ENCODE data around the gene PCDH12.

The PCDH12 gene

DNA sequence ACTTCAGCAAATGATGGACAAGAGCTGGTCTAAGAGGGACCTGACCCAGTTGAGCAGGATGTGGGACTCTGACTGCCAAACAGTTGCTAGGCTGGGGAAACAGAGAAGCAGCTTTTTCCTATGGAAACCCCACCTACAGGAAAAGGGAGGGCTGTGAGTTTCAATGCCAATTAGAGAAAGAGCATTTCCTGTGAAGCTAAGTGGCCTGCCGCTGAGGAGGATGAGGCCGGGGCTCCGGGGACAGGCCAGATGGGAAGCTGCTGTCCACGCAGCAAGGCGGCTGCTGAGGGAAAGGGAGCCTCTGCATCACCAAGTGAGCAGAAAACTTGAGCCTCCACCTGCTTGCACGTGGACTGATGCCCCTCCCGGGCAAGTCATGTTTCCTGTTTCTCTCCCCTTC lies at the start of gene PCDH12:
Gene PCDH12 (minus strand): TSS at position 90 of the 400 bp plus-strand sequence. CDS start 351 bp downstream, outside the sequence.
- peak; percentile 29 for DNase-seq

DNA sequence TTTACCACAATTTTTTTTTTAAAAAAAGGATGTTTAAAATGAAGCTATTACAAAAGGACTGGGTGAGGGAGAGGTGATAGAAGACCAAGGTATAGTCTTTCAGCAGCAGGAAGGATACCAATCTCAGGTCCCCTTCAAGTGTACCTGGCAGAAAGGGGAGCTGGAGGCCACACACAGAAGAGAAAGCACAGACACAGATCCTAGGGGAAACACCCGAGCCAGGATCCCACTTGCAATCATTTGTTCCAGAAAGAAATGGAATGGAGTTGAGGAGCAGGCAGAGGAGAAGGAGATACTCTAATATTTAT lies 49.2 kb upstream of the PCDH12 start:
- no peak for DNase-seq

DNA sequence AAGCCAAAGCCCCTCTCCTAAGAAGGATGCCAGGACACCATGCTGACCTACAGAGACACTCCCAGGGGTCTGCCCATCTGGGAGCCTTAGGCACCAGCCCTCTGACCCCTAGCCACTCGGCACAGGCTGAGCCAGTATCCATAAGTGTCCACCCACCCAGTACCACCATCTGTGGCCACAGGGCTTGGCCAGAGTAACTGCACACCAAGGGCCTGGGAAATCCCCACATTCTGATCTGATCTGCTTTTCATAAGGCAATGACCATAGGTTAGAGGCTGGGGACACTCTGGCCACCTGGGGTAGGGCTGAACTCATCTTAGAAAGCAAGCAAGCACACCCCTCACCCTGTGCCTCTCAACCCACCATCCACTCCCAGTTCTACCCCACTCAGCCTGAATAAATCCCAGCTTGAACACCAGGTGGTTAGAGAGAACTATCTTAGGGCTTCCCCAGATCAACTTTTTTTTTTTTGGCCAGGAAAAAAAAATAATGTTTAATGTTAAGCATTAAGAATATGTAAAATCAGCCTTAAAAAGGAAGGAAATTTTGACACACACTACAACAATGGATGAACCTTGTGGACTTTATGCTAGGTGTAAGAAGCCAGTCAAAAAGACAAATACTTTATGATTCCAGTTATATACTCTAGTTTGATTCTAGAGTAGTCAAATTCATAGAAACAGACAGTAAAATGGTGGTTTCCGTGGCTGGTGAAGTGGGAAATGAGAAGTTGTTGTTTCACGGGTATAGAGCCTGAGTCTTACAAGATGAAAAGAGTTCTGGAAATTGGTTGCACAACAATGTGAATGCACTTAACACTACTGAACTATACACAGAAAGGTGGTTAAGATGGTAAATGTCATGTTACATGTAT lies 48.6 kb upstream of the PCDH12 start:
- DNase-seq, result peak; percentile 36

DNA sequence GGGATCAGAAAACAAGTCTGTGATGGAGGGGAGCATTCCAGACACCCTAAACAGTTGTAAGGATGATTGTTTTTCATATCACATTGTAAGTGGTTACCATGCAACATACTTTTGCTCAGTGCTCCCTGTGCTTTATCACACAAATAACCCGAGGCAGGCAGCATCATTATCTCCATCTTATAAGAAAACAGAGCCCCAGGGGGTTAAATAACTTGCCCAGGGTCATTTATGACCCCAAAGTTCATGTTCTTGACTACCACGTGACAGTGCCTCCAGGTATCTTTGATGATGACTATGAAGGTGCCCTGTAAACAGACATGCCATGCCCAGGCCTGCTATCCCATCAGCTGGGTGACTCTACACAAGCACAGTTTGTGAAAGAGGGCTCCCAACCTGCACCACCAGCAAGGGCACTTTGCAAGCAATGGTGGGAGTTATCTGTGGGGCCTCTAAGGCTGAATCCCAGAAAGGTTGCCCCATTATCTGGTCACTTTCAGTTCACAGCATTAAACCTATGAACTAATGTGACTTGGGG lies 45.3 kb upstream of the PCDH12 start:
- DNase-seq, result no peak

DNA sequence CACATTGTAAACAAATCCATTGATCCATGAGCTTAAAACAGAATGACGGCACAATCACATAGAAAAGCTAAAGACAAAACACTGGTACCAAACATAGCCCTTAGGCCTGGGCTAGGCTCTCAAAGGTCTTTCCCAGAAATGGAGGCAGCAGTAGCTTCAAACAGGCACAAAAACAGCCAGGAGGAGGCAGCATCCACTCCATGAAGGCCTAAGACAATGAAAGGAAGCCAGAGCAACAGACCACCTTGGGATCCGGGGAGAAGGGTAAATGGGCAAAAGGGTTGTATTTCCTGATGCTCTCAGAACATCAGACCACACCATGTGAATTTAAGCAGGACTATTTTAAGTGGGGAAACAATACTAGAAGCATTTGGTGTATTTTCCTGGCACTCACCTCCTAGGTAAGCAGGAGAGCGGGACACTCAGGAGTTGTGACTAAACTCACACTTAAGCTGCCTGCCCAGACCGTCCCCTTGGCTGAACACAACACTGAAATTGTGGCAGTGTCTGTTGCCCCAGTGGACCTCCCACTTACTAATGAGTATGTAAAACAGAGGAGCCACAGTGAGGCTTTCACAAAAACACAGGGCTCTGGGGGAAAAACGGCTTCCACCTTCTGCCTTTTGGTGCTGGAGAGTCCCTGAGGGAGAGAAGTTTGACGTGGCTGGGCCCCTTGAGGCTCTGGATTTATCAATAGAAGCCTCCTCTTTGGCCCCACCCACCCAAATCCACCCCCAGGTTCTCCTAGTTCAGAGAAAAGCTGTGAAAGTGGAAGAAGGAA lies 42.9 kb upstream of the PCDH12 start:
- peak; percentile 40 for DNase-seq

DNA sequence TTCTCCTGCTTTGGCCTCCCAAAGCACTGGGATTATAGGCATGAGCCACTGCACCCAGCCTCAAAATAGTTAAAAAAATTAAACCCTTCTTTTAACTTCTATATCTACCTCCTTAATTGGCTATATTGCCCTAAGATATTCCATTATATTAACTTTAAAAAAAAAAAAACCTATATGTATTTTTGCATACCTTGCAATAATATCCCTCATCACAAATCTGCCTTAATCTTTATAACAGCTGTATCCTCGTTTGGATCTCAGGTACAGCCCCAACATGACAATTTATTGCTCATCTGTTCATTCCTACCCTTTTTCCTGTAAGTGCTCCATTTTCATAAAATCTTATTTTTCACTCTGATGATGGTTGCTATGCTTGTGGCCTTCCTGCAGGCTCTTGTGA lies 42.2 kb upstream of the PCDH12 start:
- no peak for DNase-seq

DNA sequence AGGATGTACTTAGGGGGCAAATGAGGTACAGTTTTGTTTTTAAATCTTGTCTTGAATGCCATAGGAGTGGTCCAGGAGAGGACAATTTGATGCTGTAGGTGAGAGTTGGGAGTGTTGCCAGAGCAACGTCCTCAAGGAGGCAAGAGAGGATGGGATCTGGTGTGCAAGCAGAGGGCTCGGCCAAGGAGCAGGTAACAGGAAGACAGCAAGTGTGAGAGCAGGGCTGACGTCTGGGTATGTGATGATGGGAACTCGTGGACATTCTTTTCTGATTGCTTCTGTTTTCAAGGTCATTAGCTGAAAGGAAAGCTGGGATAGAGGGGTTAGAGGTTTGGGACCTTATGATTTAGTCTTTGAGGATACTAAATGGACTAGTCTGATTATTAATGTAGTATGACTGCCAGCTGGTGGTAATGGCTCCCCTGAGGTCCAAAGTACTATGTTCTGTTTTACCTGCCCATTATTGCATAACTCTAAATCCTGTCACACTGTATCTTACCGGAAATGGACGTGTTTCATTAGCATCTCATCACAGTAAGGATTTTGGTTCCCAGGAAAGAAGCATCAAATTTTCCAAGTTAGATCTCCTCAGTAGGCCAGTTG lies 39.5 kb upstream of the PCDH12 start:
- no peak for DNase-seq

DNA sequence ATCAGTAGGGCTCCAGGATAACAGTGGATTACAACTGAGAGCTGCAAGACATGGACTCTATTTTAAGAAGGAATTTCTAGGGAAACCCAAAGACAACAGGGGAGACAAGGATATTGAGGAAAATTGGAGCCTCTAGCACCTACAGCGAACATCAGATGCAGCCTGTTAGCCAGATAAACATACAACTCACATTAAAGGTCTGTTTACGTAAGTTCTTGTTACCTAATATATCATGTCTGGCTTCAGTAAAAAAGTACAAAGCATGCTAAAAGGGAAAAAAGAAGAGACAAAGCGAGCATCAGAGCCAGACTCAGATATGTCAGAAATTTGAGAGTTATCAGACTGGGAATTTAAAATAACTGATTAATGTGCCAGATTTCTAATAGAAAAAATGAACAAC lies 37.7 kb upstream of the PCDH12 start:
- no peak for DNase-seq

DNA sequence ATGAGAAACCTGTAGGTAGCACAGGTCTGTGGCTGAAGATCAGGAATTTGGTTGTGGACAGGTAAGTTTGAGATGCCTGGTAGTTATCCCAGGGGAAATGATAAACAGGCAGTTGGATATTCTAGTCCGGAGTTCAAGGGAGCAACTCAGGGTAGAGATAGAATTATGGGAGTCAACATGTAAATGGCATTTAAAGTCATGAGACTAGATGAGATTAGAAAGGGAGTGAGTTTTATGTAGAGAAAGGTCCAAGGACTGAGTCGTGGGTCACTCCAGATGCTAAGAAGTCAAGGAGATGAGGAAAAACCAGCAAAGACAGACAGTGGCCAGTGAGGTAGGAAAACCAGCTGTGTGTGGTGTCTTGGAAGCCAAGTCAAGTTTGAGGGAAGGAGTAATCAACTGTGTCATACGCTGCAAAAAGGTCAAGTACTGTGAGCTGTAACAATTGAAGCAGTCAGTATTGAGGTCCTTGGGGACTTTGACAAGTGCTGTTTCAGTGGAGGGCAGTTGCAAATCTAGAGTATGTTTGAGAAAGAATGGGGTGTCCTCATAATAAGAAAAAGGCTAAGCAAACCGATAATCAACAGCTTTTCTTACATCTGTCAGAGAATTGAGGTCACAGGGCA lies 36.6 kb upstream of the PCDH12 start:
- DNase-seq, result no peak

DNA sequence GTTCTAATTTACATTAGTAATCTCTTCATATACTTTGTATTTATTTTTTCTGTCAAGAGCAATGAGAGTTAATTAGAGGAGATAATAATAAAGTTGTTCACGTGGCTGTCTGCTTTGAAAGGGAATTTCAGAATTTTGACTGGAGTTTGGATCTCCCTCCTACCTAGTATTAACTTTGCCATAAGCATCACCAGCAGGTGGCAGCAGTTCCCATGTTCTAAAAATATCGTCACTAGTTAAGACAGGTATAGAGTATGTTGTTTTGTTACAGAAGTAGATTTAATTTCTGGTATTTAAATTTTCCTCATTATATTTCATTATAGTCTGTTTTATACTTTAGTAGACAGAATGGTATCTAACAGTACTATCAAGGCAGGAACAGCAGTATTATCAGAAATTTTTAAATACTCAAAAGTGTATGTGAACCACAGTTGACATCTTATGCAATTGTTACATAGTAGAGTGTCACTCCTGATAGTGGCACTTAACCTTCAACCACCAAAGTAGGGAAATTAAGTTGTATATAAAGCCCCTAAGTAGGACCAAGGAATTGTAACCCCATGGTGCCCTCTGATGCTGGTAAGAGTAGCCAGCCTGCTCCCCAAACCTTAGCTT lies 34.5 kb upstream of the PCDH12 start:
- peak; percentile 89 for DNase-seq

DNA sequence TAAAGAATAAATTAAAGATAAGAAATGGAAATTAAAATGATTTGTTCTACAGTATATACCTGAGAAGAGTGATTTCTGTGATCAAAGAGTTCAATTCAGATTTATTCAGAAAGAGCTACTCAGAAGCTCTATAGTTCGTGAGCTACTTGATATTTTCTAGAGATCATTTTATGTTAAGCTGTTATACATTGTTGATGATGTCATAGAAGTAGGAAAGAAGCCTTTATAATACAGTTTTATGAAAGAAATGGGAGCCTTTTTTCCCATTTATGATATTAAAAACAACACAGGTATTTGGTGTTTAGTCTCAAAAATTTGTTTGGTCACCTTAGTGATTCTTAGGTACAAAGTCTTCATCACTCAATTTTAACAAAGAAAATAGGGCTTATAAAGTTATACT lies 31.7 kb upstream of the PCDH12 start:
- no peak for DNase-seq

DNA sequence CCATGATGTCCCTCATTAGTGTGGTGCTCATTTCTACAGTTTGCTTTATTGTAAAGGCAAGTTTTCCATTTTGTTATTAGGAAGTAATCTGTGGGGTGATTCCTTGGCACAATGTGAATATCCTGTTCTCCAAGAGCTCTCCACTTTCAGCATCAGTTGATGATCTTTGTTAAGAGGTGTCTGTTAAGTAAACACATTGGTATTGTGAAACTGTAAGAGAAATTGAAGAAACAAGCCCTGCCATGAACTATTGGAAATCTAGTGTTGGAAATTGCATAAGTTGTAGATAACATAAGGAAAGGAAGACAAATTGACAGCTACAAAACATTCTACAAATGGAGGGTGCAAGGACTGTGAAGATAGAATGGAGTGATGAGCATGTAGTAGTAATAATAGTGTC lies 28.1 kb upstream of the PCDH12 start:
- DNase-seq, result no peak

DNA sequence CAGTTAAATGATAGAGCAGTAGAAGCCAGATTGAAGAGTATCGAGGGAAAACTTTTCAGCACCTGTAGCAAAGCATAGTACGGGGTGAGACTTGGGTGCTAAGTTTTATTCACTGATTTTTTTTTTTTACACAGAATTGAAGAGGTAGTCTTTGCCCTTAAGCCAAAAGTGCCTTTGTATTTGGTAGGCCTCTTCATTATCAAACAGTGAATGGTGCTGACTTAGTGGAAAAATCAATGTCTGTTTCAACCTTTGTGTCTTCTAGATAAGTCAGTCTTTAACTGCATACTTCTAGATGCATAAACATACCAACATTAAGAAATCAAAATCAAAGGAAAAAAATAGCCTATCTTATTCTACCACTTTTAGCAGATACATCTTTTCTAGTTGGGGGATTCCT lies 24.6 kb upstream of the PCDH12 start:
- DNase-seq, result no peak

DNA sequence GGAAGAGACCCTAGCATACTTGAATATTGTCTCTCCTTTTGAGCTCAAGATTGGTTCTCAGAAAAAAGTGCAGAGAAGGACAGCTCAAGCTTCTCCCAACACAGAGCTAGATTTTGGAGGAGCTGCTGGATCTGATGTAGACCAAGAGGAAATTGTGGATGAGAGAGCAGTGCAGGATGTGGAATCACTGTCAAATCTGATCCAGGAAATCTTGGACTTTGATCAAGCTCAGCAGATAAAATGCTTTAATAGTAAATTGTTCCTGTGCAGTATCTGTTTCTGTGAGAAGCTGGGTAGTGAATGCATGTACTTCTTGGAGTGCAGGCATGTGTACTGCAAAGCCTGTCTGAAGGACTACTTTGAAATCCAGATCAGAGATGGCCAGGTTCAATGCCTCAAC lies 20.4 kb upstream of the PCDH12 start:
- no peak for DNase-seq

DNA sequence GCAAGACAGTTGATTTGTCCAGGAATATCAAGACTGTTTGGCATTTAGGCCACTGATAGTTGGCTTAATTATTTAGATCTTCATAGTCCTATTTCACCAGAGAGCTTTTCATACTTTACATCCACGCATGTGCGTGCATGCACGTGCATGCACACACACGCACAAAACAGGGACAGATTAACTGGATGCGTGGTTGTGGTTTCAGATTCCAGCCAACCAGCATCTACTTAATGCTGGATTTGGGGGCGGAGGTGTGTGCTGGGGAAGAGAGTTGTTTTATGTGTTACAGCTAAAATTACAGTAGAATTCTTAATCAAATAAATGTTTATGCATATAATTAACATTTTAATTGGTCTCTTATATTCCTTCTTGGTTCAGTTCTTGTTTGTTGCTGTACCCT lies 18.2 kb upstream of the PCDH12 start:
- DNase-seq, result no peak

DNA sequence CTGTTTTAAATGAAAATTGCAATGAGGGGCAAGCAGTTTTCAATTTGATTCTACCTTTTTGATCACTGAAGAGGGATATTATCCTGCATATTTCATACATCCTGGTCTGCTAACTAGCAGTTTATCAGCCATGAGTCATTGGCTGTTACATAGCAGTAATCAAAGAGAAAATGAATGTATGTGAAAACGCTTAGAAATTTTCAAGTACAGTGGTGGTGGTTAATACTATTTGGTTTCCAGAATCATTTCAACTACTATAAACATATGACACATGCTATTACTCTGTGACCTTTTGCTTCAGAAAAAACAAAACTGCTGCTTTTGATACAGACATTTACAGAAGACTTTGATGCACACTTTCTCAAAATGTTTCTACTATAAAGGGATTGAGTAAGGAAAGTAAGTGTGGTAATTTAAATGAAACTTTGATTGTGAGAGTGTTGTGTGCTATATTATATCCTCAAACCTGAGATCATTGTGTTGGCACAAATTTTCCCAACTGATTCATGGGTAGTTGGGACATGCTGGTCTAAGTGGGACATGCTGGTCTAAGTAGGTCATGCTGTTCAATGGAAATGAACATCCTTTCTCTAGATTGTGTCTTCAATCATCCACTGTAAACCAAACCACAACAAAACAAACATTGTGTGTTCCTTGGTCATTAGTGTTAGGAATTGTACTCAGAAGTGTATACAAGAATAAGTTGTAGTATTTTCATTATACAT lies 16.0 kb upstream of the PCDH12 start:
- no peak for DNase-seq

DNA sequence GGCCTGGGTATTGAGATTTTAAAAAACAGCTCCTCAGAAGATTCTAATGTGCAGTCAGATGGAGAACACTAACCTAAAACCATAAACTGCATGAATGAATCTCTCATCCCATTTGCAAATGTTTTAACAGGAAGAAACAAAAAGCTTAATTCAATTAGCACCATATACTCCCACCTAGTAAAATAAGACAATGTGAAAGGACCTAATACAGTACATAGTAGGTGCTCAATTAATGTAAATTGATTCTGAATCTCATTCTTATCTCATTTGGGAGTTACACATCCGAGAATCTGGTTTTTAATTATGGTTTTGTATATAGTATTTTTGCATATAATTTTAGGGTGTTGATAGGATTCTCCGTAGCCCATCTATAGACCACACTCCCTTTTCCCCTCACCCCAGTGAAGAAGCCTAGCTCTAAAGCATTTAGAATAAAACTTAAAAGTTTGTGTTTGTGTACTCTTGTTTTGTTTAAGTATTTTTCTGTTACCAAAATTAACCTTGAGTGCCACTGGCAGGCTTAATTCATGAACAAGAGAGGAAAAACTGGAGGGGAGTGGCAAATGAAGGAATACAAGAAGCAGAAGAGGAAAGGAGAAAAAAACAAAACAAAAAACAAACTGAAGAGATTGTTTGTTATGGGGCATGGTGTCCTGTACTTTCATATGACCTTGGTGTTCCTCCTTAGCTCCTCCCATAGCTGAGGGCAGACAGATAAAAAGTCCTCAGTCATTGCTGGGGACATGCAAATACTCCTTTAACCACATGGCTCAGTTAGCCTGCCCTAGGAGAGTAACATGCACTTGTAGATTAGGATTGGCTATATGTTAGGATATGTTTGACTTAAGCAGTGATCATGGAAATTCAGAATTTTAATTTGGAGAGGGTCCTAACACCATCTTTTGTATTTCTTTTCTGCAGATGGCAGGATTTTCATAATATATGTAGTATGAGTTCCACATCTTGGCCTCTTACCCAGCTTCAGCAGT lies 12.1 kb upstream of the PCDH12 start:
- DNase-seq, result no peak

DNA sequence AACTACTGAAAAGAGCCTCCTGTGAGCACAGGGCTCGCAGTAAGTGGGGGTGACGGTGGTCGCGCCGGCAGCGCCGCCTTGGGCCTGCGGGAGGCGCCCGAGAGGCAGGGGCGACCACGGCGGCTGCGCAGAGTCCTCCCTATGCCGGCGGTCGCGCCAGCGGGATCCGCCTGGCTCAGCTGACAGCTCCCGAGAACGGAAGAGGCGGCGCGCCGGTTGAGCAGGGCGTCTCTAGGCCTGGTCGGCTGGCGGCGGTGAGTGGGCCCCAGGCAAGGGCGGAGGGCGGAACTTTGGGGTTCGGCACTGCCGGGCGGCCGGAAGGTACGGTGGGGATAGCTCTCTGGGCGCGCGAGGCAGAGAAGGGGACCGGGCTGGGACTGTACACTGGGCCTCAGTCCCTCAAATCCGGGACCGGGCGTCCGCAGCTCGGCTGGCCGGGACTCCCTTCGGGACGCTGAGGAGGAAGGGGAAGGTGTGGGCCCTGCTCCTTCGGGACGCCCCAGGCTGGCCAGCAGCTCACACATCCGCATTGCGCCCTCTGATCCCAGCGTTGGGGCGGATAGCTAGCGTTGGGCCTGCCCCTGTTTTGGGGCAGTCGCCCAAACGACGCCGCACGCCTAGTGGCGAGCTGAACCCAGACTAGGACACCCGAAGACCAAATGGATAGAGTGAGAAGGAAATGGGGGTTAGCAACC lies 11.1 kb upstream of the PCDH12 start, which contains the start of gene RNF14:
Gene RNF14 (plus strand): TSS at position 192 of the 695 bp plus-strand sequence. CDS start 4,484 bp downstream, outside the sequence.
- peak; percentile 95 for DNase-seq

DNA sequence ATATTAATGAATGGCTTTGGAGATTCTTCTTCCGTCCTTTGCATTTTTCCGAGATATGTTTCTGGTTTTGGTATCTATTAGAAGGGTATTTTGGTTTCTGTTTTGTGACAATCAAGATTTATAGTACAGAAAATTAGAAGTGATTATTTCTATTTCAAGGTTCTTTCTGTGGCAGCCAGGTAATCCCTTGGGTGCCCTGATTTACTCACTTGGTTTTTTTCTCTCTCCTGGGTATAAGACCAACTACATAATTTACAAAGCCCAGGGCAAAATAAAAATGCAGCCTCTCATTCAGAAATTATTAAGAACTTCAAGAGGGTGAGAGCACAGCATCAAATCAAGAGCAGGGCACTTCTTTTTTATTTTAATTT lies 8.9 kb upstream of the PCDH12 start:
- no peak for DNase-seq

Measured in CD4-positive, alpha-beta T cell treated with Interleukin-17A for 4 hours (primary cell).